Cortex of kidney (tissue), 1 donor: ENCODE data around the gene COL25A1.
"Not testable (repeated sequence)": the region's sequence is repeated elsewhere in the genome, so short reads cannot be mapped to it uniquely, and the experiment has no call there.

Experiments used
- DNase-seq: peaks from one replicate; lab custom pipeline; 2025; lab: John Stamatoyannopoulos, UW

COL25A1 gene

DNA sequence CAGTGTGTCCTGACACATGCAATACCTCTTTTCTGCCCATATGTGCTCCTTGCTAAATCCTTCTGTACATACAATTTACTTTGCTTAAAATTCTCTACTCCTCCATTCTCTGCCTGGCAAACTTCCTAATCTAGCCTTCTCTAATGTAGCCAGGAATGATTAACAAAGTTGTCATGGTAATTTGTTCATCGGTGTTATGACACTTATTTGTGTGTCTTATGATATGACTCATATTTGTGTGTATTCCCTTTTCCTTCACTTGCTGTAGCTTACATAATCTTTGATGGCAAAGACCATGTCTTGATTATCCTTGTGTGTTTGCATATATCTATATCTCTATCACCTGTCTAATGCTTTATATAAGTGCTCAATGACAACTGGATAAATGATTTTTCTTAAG is 133.3 kb downstream of the COL25A1 start:
- DNase-seq: no peak

DNA sequence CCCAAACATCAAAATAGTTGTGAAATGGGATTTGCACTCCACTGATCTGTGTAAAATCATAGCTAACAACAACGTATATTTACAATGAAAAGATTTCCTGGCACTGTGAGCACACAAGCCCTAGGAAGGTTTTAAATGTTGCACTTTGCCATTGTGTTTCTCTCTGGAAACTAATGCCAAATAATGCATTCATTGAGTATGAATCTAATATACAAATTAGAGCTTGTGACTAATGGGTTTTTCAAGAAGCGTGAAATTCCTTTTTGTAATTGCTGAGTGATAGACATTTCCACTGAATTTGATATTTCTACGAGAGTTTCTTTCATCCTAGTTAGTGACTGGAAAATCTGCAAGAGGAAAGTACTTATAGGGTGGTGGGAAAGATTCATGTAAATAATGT is 135.9 kb downstream of the COL25A1 start:
- DNase-seq: no peak

- DNase-seq: no peak
Measured at GRCh38 chr4:109166126-109166525, 136.3 kb downstream of the COL25A1 start.

GRCh38 chr4:109164011-109164410 is 138.4 kb downstream of the COL25A1 start:
- no peak for DNase-seq

DNA sequence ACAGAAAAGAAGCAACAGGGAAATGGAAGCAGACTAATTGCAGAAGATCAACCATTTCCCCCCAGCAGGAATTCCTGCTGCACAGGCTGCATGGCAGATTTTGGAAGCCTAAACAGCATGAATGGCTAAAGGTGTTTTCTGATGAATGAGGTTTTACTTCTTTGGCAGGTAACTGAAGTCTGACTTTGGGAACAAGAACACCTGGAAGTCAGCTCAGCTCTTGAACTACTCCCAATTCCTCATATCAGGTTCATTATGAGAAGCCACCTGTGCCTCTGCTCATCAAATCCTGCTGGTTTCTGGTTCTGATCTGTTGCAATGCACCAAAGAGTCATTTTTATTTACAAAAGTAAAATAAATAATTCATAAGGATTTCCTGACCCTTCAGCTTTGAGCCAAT is 139.0 kb downstream of the COL25A1 start:
- no peak for DNase-seq

GRCh38 chr4:109162759-109163158 is 139.7 kb downstream of the COL25A1 start:
- no peak for DNase-seq

DNA sequence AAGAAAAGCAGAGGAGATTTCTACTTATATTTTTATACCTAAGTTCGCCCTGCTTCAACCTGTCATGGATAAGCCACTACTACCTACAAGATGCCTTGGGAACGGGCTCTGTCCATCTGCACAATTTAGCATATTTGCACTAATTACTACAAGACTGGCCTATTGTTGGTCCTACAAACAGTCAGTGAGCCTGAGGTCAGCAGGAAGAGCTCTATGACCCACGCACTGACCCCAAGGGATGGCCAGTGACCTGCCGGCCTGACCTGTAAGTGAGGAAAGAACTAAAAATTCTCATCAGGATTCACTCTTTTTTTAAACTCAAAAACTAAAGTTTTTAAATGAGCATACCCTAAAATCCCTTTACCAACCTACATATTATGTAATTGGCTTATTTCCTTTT is 142.0 kb downstream of the COL25A1 start:
- DNase-seq: no peak

DNA sequence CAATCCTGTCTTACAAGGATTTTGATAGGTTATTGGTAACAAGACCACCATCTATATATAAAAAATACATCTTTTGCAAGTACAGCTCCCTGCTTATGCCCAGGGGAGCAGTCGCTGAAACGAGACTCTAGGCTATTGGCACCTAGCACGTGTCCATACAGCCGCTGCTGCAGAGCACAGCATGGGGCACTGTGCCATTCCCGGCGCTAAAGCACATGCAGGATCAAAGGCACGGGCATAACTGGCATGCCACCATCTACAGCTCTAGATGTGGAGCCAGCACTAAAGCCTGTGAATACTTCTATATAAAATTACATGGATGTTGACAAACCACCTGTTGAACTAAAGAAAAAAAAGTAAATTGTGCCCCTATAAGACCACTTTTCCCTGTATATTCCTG is 144.8 kb downstream of the COL25A1 start:
- DNase-seq: no peak

DNA sequence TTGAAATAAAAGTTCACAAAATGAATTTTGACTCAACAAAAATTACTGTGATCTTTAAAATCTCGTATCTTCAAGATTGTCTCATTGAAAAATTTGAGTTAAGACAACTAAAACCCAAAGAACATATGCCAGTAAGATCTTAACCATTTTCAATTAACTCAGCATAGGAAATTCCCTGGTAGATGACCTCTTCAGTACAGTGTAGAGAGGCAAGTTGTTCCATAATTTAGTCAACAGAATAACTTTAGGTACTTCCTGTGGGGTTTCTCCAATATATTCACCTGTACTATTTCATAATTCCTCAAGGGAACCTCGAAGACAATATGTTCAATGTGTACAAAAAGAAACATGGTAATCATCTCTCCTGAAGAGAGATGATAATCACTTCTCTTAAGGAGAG is 145.3 kb downstream of the COL25A1 start:
- DNase-seq: no peak

- no peak for DNase-seq
Measured at GRCh38 chr4:109156356-109156755, 146.1 kb downstream of the COL25A1 start.

- DNase-seq: no peak
Measured at GRCh38 chr4:109155682-109156283, 146.7 kb downstream of the COL25A1 start.

- no peak for DNase-seq
Measured at GRCh38 chr4:109155084-109155483, 147.4 kb downstream of the COL25A1 start.

DNA sequence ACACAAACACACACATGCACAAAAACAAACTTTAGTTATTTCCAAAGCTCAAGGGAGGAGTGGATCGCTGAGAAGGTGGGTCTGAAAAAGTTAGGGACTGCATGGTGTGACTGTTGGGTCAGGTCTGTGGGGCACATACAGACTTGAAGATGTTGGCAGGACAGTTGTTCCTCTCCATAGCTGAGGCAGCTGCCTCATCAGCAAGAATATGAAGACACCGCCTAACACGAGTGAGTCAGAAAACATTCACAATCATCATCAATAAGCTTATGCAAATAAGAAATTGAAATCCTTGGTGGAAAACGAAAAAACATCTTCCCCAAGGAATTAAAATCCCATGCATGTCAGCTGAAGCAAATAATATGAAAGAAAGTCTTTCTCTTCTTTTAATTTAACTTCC is 148.0 kb downstream of the COL25A1 start:
- no peak for DNase-seq

DNA sequence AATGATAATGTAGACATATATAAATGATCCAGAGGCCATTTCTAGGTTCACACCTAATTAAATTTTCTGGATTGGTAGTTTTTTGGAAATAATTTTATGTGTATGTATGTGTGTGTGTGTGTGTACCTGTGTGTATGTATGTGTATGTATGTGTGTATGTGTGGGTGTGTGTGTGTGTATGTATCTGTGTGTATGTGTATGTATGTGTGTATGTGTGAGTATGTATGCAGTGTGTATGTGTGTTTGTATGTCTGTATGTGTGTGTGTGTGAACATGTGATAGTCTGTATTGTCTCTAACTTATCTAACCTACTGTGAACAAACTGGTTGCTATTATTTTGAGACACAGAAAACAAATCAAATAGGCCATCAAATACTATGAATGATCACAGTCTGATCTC is 152.6 kb downstream of the COL25A1 start:
- no peak for DNase-seq

DNA sequence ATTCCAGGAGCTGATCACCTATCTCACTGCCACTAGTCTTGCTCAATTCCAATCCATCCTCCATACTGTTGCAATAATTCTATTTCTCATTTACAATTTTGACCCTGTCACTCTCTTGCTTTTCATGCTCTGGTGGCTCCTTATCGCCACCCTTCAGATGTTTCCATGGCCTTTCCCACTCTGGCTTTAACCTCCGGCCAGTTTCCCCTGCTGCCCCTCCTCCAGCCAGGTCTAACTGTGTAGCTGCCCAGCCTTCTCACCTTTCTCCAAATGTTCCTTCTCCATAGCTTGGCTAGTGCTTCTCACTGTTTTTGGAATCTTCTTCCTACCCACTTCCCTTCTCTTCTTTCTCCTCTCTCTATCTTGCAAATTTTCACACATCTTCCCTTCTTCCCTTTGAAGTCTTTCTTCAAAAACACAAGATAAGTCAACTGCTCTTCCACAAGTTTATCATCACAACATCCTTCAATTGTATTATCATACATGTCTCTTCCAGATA is 153.8 kb downstream of the COL25A1 start:
- no peak for DNase-seq

DNA sequence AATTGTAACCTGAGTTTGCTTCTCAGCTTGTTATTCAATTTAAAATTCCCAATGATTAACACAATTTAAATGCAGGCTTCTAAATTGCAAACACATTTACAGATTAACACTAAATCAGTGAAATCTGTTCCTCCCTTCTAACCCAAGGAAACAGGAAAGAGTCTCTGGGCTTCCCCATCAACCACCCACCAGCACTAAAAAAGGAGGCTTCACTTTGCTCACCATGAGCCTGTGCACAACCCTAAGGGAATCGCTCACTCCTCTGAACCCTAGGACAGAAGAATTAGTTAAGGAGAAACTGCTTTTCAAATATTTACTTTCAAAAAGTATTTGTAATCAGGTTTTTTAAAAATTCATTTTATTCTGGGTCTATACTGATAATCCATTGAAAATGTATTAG is 155.3 kb downstream of the COL25A1 start:
- no peak for DNase-seq

DNA sequence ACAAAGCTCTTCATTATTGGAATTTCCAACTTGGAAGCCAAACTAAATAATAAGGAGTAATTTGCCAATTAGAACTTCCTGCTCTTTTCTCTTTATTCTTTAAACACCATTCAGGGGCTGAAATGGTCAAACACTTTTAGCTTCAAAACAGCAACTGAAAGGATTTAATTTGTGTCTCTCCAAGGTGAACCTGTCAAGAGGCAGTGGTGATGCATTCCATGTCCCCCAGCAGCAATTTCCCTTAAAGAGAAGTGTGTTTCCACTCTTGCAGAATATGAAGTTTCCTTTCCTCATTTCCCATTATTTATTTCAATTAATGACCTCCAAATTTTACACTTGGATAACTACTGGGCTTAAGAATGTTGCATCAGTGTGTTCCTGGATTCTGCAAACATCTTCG is 156.0 kb downstream of the COL25A1 start:
- DNase-seq: no peak

GRCh38 chr4:109138125-109138524 is 164.3 kb downstream of the COL25A1 start:
- DNase-seq: not testable (repeated sequence)

GRCh38 chr4:109134921-109135320 is 167.5 kb downstream of the COL25A1 start:
- DNase-seq: no peak

- no peak for DNase-seq
Measured at GRCh38 chr4:109134268-109134667, 168.2 kb downstream of the COL25A1 start.

DNA sequence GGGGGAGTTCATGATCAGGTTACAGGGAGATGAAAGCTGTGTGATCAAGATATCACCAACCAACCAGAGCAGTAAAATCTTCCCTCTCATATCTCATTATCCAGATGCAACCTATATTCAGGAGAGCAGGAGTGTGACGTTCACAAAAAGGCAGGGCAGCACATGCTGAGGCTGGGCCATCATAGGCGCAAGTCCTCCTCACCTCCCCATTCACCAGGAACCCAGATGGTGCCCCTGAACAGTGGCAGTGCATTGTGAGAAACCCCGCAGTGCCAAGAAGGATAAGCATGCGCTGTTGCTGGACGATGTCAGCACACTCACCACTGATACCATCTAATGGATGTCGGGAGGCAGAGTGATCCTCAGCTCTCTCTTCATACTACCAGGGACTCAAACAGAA is 170.9 kb downstream of the COL25A1 start:
- no peak for DNase-seq

DNA sequence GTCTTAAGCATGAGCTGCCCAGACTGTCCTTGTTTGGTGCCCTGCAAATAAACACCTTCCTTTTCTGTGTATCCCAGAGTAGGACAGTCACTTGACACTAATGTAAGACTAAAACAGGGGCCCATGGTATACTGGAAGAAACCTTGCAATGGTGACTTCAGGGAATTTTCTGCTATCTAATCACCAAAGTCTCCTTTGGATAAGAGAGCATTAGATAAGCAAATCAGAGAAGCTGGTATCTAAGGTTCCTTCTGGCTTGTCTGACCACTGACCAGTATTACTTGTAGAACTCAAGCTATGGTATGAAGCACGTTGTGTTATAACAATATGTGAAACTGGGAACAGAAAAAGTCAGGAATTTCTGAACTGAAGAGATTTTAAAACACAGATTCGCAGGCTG is 173.9 kb downstream of the COL25A1 start:
- DNase-seq: no peak

DNA sequence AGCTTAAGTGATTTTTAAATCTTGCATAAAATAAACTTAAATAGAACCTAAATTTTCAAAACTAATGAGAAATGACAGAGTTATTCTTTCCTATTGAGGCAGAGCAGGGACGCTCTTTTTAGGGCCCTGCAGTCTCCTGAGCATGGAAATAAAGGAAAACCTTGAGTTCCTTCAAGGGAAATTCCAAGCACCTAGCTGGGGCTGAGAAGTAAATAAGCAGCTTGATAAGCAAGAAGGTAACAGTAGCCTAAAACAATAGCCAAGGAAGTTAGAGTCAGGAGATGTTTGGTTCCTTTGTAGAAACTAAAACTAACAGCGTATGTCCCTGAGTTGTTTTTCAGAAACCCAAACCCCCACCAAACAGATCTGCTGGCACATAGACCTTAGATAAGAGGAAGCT is 174.6 kb downstream of the COL25A1 start:
- no peak for DNase-seq

GRCh38 chr4:109126856-109127255 is 175.6 kb downstream of the COL25A1 start:
- no peak for DNase-seq

GRCh38 chr4:109125084-109125483 is 177.4 kb downstream of the COL25A1 start:
- no peak for DNase-seq
